Activated CD8-positive, alpha-beta T cell treated with anti-CD3 and anti-CD28 coated beads for 36 hours (primary cell): ENCODE data around the gene RXFP4. TPM values are rescaled to one million over a fixed set of nuclear protein-coding genes. Genes with fewer than 3 reads are reported as not detected.

Experiments used
- ATAC-seq: fragments of 200-7000 bp; cut with Tn5 transposase; one replicate; pipeline ENCODE4 v1.10.0; 2021; ENCODE audit warnings: mild to moderate bottlenecking, moderate library complexity
- CTCF ChIA-PET: fragments of 350-600 bp; sonication (Branson Sonifier 250); formaldehyde crosslinking; loops from one replicate; lab custom pipeline; 2021; ENCODE audit warnings: antibody characterized with exemption; lab: Charles Lee
- POLR2A ChIA-PET: fragments of 350-600 bp; sonication (Branson Sonifier 250); formaldehyde crosslinking; loops from one replicate; lab custom pipeline; 2021; ENCODE audit warnings: antibody characterized with exemption; lab: Charles Lee
- DNase-seq: peaks from one replicate; pipeline ENCODE4 v3.0.0-alpha.2; 2020
- H3K27ac Mint-ChIP-seq: one replicate; pipeline ENCODE4 v1.8.0; 2021; ENCODE audit warnings: mild to moderate bottlenecking, mixed read lengths
- H3K27me3 Mint-ChIP-seq: one replicate; pipeline ENCODE4 v1.8.0; 2021; ENCODE audit warnings: mixed read lengths
- H3K36me3 Mint-ChIP-seq: one replicate; pipeline ENCODE4 v1.8.0; 2021; ENCODE audit warnings: low read depth, mixed read lengths
- H3K4me1 Mint-ChIP-seq: one replicate; pipeline ENCODE4 v1.8.0; 2021; ENCODE audit warnings: low read depth, mixed read lengths
- H3K4me3 Mint-ChIP-seq: one replicate; pipeline ENCODE4 v1.8.0; 2021; ENCODE audit warnings: mild to moderate bottlenecking, moderate library complexity, mixed read lengths
- H3K9me3 Mint-ChIP-seq: one replicate; pipeline ENCODE4 v1.8.0; 2021; ENCODE audit warnings: mixed read lengths
- intact Hi-C: fragments of 100-400 bp; cut with micrococcal nuclease; formaldehyde crosslinking; loops from one replicate; pipeline ENCODE4 v1.10.0; 2022
- total RNA-seq, 2 experiments: library from RNA; stranded (reverse); gene quantifications; one replicate each; pipeline ENCODE4 v1.2.3, GENCODE V29; 2021
- TF ChIP-seq, protein P1 (sequence below): fragments of 200-600 bp; IDR thresholded peaks from one replicate; pipeline ENCODE4 v1.8.0; 2022; ENCODE audit warnings: antibody characterized with exemption, mild to moderate bottlenecking

Gene RXFP4
- total RNA-seq, 2 experiments from 2014 or later: not detected

DNA sequence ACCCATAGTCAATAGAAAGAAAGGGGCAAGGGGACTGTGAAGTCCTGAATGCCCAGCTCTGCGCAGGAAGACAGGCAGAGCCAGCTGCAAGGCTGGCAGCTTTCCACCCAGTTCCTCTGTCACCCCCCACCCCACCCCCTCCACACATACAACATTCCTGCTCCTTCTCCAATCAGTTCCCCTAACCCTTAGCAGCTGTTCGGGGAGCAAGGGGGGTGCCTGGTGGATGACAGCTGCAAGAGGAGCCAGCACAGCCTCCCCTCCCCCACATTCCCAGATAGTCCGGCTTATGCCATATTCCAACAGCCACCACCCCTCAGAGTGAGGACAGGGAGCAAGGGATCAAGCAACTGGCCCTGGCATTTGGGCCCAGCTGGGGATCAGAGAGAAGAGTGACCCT lies 27.2 kb downstream of the RXFP4 start:
- no peak for DNase-seq
- CTCF ChIA-PET: interaction anchor here (1.8 to 4.5 kb wide), 3 partner anchors 10 to 30 kb away, joined by 8 to 30 read pairs (median 10); partner anchors contain the start of gene ARHGEF2
- peak overlapping the region; percentile 88 for H3K27ac Mint-ChIP-seq
- H3K36me3 Mint-ChIP-seq: peaks cover 77% of the 10 kb centered on the region
- no peaks in the 10 kb centered on the region for H3K9me3 Mint-ChIP-seq
- TF ChIP-seq, protein P1, sequence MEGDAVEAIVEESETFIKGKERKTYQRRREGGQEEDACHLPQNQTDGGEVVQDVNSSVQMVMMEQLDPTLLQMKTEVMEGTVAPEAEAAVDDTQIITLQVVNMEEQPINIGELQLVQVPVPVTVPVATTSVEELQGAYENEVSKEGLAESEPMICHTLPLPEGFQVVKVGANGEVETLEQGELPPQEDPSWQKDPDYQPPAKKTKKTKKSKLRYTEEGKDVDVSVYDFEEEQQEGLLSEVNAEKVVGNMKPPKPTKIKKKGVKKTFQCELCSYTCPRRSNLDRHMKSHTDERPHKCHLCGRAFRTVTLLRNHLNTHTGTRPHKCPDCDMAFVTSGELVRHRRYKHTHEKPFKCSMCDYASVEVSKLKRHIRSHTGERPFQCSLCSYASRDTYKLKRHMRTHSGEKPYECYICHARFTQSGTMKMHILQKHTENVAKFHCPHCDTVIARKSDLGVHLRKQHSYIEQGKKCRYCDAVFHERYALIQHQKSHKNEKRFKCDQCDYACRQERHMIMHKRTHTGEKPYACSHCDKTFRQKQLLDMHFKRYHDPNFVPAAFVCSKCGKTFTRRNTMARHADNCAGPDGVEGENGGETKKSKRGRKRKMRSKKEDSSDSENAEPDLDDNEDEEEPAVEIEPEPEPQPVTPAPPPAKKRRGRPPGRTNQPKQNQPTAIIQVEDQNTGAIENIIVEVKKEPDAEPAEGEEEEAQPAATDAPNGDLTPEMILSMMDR: no peak
- no peaks in the 10 kb centered on the region for H3K27me3 Mint-ChIP-seq
- no peak for ATAC-seq
- POLR2A ChIA-PET: interaction anchor here (1.2 to 8.2 kb wide), 6 partner anchors 11 to 36 kb away, joined by 3 to 49 read pairs (median 17); partner anchors contain the start of genes ARHGEF2 and KHDC4
- peaks cover 74% of the 10 kb centered on the region for H3K4me1 Mint-ChIP-seq
- intact Hi-C loops: no loop called here
- H3K4me3 Mint-ChIP-seq: peak overlapping the region; percentile 16

DNA sequence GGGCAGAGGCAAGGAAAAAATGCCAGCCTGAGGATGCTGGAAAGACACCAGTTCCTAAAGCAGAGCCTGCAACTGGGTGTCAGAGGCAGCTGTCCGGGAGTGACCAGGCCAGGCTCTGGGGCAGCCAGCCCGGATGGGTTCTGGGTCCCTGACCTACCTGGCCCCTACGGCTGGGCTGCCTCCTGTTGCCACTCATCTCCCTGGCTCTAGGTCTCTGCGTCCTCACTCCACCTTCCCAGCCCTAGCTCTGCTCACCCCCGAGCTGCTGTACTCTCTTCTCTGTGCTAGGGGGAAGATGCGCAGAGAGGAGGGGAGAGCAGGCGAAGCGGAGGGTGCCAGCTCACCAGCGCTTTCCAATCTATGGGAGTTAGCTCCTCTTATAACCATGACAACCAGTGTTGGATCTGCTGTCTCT lies 27.9 kb downstream of the RXFP4 start:
- Mint-ChIP-seq H3K9me3 (no peaks in the 10 kb centered on the region), H3K4me1 (peaks cover 80% of the 10 kb centered on the region), H3K27ac (peak overlapping the region; percentile 88), H3K4me3 (no peak overlapping the region), H3K27me3 (no peaks in the 10 kb centered on the region), H3K36me3 (peaks cover 79% of the 10 kb centered on the region)
- ATAC-seq (no peak), DNase-seq (no peak)
- CTCF ChIA-PET: interaction anchor here (0.9 to 4.5 kb wide), 3 partner anchors 20 to 31 kb away, joined by 3 to 30 read pairs (median 7); no protein-coding TSS in a partner anchor
- intact Hi-C loops: no loop called here
- TF ChIP-seq, protein P1: no peak
- POLR2A ChIA-PET: interaction anchor here (4.2 to 8.2 kb wide), 3 partner anchors 10 to 37 kb away, joined by 24 to 49 read pairs (median 46); partner anchors contain the start of genes ARHGEF2 and KHDC4

DNA sequence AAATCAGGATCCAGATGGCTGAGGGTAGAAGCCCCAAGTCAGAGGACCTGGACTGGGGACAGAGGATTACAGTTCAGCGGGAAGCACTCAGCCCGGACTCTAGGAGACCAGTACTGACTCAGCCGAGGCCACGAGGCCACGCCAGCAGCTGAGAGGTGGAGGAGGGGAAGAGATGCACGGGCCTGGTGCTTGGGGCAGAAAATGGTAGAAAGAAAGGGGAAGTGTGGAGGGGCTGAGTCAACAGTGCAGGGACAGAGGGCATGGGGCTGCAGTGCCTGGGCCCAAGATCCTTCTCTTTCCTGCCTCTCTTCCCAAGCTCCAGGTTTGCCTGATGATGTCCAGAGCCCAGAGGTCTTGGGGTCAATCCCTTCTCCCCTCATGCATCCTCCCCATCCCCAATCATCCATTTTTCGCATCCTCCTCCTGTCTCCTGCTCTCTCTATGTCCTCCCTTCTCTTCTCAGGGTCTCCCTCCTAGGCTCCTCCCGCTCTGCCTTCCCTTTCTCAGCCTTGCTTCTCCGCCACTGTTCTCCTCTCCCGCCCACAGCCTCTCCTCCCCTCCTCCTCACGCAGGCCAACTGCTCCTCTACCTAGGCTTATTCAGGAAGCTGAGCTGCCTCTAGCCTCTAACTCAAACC lies 29.2 kb downstream of the RXFP4 start:
- H3K4me3 Mint-ChIP-seq: peak overlapping the region; percentile 47
- no peaks in the 10 kb centered on the region for H3K9me3 Mint-ChIP-seq
- ChIA-PET POLR2A (interaction anchor here (0.7 to 8.2 kb wide), 5 partner anchors 9 to 222 kb away, joined by 3 to 49 read pairs (median 24); partner anchors contain the start of genes ARHGEF2 and KHDC4), CTCF (interaction anchor here (1.3 to 2.7 kb wide), 4 partner anchors 10 to 33 kb away, joined by 3 to 11 read pairs (median 5); no protein-coding TSS in a partner anchor)
- no peaks in the 10 kb centered on the region for H3K27me3 Mint-ChIP-seq
- H3K4me1 Mint-ChIP-seq: peaks cover 92% of the 10 kb centered on the region
- peak overlapping the region; percentile 88 for H3K27ac Mint-ChIP-seq
- DNase-seq: peak; percentile 62
- intact Hi-C loops: no loop called here
- peaks cover 83% of the 10 kb centered on the region for H3K36me3 Mint-ChIP-seq
- peak; percentile 72 for ATAC-seq
- TF ChIP-seq, protein P1: no peak

DNA sequence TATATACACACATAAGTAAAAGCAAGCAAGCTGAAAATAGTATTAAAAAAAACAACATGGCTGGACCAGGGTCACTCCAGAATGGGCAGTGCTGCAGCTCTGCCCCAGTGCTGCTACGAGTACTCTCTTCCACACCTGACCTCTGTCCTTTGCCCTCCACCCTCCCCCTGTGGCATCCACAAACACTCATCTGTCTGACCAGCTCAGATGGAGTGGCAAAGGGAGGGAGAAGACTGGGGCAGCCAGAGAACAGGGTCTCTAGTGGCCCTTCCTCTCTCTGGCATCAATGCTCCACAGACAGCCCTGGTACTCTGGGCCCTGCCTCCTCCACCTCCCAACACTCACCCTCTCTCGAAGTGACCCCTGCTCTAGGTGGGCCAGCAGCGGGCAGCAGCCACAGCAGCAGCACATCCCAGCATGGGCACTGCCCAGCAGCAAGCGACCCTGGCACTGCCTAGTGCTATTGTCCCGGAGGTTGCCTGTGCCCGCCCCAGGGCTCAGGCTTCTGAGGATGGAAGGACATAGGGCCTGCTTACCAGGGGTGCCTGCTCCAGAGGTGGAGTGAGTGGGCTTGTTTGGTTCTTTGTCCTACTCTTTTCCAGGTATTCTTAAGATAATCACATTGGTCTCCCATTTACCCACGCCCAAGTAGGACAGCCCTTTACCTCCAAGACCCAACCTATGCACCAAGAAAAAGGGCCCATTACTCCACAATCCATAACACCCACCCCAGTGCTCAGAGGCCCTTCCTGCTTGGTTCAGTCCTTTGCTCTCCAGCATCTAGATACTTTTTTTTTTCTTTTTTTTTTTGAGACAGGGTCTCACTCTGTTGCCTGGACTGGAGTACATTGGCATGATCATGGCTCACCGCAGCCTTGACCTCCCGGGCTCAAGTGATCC lies 30.7 kb downstream of the RXFP4 start:
- TF ChIP-seq, protein P1: no peak
- ChIA-PET CTCF (interaction anchor here (1.1 to 2.7 kb wide), 3 partner anchors 12 to 18 kb away, joined by 3 to 11 read pairs (median 4); no protein-coding TSS in a partner anchor), POLR2A (interaction anchor here (1.0 to 8.2 kb wide), 4 partner anchors 10 to 48 kb away, joined by 3 to 46 read pairs (median 10); partner anchors contain the start of genes KHDC4 and SSR2)
- Mint-ChIP-seq H3K36me3 (peaks cover 83% of the 10 kb centered on the region), H3K27me3 (no peaks in the 10 kb centered on the region), H3K27ac (peak overlapping the region; percentile 83), H3K4me1 (peaks cover 90% of the 10 kb centered on the region), H3K9me3 (no peaks in the 10 kb centered on the region), H3K4me3 (peak overlapping the region; percentile 47)
- intact Hi-C loops: no loop called here
- ATAC-seq: no peak
- DNase-seq: no peak
